Mucosa of descending colon (tissue), 3 donors: Measurements from ENCODE around the gene CBFA2T3. TPM values are rescaled to one million over a fixed set of nuclear protein-coding genes. Genes with fewer than 3 reads are reported as not detected.
A peak's percentile ranks its signal among the peaks of the same experiment; 100 is the strongest.

Source experiments
- ATAC-seq: fragments of 200-7000 bp; cut with Tn5 transposase; one replicate; pipeline ENCODE4 v1.9.1; 2020; ENCODE audit warnings: mild to moderate bottlenecking, moderate library complexity
- DNase-seq, 3 donors: peaks; one replicate each; pipeline ENCODE4 v3.0.0-alpha.2; 2020
- H3K36me3 ChIP-seq: fragments of 200-600 bp; one replicate; pipeline ENCODE4 v1.8.0; 2021; ENCODE audit warnings: low read depth, mild to moderate bottlenecking
- H3K4me1 ChIP-seq: fragments of 200-600 bp; one replicate; pipeline ENCODE4 v1.8.0; 2021; ENCODE audit warnings: low read depth, mild to moderate bottlenecking
- H3K4me3 ChIP-seq: fragments of 200-600 bp; one replicate; pipeline ENCODE4 v1.8.0; 2021; ENCODE audit warnings: mild to moderate bottlenecking
- H3K9me3 ChIP-seq: fragments of 200-600 bp; one replicate; pipeline ENCODE4 v1.8.0; 2021; ENCODE audit warnings: mild to moderate bottlenecking
- CTCF ChIP-seq: fragments of 200-600 bp; IDR thresholded peaks from one replicate; pipeline ENCODE4 v1.8.0; 2022; ENCODE audit warnings: antibody characterized with exemption, mild to moderate bottlenecking
- intact Hi-C, 2 donors: fragments of 100-400 bp; cut with DNase I in 1 of 2; cut with micrococcal nuclease in 1 of 2; formaldehyde crosslinking; loops; one replicate each; pipeline versions ENCODE4 v1.11.0 to v1.11.1; 2022; cut with DNase I, micrococcal nuclease
- total RNA-seq, 3 donors: library from RNA; stranded (reverse); fragmentation: NEBNext Ultra II Directional in 2 of 3; extraction: Animal tissue kit (Norgen Biotek cat#: 25700) in 2 of 3; gene quantifications; one replicate each; pipeline versions ENCODE4 v1.2.1 to v1.2.4, GENCODE V29; 2021 to 2023
- donor health status: DM: no; HTN: no; CAD: no; lungs with moderate emphysema.
- donor health status: DM: no; HTN: no; CAD: no.
- donor health status: DM: no; HTN: yes; CAD: no.

CBFA2T3 gene
- total RNA-seq, 3 donors from 2014 or later: 6.9 to 12.8 (median 8.4) TPM

GRCh38 chr16:88993946-88994600 is 17.1 kb upstream of the CBFA2T3 start:
- Histone ChIP-seq H3K4me3 (no peak overlapping the region), H3K9me3 (peaks cover 15% of the 10 kb centered on the region), H3K36me3 (no peaks in the 10 kb centered on the region), H3K4me1 (no peaks in the 10 kb centered on the region)
- intact Hi-C loops: no loop called here
- no peak for TF ChIP-seq CTCF
- no peak for ATAC-seq
- DNase-seq: peak in 1 of 3 donors; percentile 50

- intact Hi-C loops: no loop called here
- DNase-seq (peak in 1 of 3 donors; percentile 35), ATAC-seq (peak; percentile 30)
- Histone ChIP-seq H3K4me3 (no peak overlapping the region), H3K36me3 (no peaks in the 10 kb centered on the region), H3K4me1 (no peaks in the 10 kb centered on the region), H3K9me3 (peaks cover 13% of the 10 kb centered on the region)
- TF ChIP-seq CTCF: no peak
These were observed 16.3 kb upstream of the CBFA2T3 start for GRCh38 chr16:88993166-88993761.

- Histone ChIP-seq H3K4me1 (no peaks in the 10 kb centered on the region), H3K36me3 (no peaks in the 10 kb centered on the region), H3K4me3 (no peak overlapping the region), H3K9me3 (peaks cover 6% of the 10 kb centered on the region)
- no peak for DNase-seq
- intact Hi-C loops: no loop called here
- ATAC-seq: no peak
- TF ChIP-seq CTCF: no peak
These were observed 15.6 kb upstream of the CBFA2T3 start for GRCh38 chr16:88992351-88993165.

- Histone ChIP-seq H3K9me3 (no peaks in the 10 kb centered on the region), H3K36me3 (no peaks in the 10 kb centered on the region), H3K4me3 (no peak overlapping the region), H3K4me1 (no peaks in the 10 kb centered on the region)
- ATAC-seq (no peak), DNase-seq (no peak)
- no peak for TF ChIP-seq CTCF
- intact Hi-C loops: no loop called here
These were observed 14.9 kb upstream of the CBFA2T3 start for GRCh38 chr16:88991813-88992350.

GRCh38 chr16:88989852-88990547 is 13.0 kb upstream of the CBFA2T3 start:
- Histone ChIP-seq H3K9me3 (no peaks in the 10 kb centered on the region), H3K4me1 (no peaks in the 10 kb centered on the region), H3K36me3 (no peaks in the 10 kb centered on the region), H3K4me3 (no peak overlapping the region)
- ATAC-seq: no peak
- intact Hi-C loops: no loop called here
- no peak for DNase-seq
- no peak for TF ChIP-seq CTCF
